GM21619 (cell line): ENCODE data around the gene CLEC16A.
"Not testable (repeated sequence)": the region's sequence is repeated elsewhere in the genome, so short reads cannot be mapped to it uniquely, and the experiment has no call there.

ENCODE experiments used
- ATAC-seq: cut with Tn5 transposase; IDR thresholded peaks from one replicate; pipeline ENCODE4 v1.9.1; 2021; ENCODE audit not compliant: unreplicated experiment

Gene CLEC16A

GRCh38 chr16:10923146-10923649 is 21.2 kb upstream of the CLEC16A start:
- no peak for ATAC-seq

DNA sequence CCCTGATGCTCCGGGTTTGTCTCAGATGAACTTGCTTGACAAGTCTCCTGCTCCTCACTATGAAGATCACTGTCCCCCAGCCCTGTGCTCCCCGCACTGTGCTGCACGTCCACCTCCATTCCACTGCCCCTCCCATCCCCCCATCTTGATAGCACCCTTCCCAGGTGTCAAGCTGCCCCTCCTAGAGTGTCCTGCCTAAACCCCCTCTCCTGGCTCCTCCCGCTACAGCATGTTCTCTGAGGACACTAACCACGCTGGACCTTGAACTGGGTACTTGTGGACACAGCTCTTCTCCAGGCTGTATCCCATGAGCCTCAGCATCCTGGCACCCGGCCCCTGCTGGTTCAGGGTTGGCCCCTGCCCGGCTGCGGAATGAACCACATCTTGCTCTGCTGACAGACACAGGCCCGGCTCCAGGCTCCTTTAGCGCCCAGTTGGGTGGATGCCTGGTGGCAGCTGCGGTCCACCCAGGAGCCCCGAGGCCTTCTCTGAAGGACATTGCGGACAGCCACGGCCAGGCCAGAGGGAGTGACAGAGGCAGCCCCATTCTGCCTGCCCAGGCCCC is 20.6 kb upstream of the CLEC16A start:
- ATAC-seq: no peak

- not testable (repeated sequence) for ATAC-seq
Measured at GRCh38 chr16:10925285-10925684, 19.1 kb upstream of the CLEC16A start.

GRCh38 chr16:10926094-10926493 is 18.3 kb upstream of the CLEC16A start:
- no peak for ATAC-seq

- no peak for ATAC-seq
Measured at GRCh38 chr16:10926867-10927266, 17.5 kb upstream of the CLEC16A start.

DNA sequence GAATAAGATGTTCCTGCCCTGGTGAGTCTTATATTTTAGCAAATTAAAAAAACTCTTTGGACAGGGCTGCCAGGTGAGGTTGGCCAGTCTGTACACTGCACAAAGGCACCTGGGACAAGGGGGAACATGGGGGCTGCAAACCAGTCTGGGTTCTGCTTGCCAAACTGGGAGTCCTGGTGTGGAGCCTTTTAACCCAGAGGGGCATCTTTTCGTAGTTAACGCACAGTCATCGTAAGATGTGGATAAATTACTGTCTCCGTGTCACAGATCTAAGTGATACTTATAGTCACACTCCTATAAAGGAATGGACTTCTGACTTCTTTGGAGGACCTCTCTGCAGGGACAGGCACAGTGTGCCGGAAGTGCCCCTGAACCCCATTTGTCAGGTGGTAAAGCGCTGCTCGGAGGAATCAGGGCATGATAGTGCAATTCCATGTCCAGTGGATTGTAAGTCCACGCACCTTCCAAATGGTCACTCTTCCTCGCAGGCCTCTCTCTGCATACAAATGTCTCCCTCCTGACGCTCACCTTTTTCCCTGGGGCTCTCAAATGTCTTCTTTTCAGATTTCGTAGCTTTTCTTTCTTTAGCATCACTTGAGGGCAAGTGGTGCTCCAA is 16.8 kb upstream of the CLEC16A start:
- ATAC-seq: no peak

DNA sequence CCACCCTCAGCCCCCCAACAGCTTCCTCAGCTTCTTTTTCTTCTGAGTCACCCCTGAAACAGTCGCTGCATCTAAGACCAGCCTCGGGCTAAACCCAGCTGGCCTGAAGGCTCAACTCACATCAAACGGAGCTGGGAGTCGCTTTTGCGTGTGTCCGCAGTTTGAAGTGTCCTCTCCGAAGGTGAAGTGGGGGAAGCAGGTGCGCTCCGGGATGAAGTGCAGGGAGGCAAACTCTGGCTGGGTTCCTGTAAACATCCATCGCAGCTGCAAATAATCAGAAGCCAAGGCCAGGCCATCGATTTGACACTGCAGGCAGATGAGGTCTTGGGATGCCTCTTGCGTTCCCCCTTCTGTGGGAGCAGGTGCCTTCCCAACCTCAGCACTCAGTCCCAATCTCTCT is 15.3 kb upstream of the CLEC16A start:
- not testable (repeated sequence) for ATAC-seq

DNA sequence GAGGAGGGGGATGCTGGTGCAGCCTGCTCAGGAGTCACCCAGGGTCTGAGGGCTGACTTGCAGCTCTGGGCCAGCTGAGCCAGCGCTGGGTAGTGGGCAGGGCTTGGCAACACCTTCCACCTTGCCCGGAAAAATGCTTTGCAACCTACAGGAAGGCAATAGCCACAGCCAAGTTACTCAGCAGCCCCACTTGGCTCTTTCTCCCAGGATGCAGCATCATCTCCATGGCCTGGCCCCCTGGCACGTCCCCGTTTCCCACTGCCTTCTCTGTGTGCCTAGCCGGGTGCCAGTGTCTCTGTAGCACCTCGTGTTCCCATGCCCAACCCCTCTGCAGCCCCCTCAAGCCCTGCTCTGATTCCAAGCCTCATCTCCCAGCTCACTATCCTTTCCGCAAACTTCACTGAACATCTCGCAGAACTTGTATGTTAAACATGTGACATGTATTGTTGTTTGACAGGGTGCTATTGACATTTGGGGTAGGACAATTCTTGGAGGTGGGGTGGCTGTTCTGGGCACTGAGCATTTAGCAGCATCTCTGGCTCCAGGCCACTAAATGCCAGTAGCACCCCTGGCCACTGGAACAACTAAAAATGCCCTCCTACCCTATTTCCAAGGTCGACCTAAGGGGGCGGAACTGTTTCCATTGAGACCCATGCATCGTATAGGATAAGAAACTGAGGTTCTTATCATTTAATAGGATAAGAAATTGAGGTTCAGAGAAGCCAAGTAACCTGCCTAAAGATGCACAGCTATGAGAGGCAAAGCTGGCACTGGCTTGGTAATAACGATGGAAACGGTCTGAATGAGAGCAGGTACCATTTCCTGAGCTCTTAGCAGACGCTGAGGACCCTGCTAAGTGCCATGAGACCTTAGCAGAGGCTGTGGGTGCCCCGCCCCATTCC is 14.3 kb upstream of the CLEC16A start:
- no peak for ATAC-seq

DNA sequence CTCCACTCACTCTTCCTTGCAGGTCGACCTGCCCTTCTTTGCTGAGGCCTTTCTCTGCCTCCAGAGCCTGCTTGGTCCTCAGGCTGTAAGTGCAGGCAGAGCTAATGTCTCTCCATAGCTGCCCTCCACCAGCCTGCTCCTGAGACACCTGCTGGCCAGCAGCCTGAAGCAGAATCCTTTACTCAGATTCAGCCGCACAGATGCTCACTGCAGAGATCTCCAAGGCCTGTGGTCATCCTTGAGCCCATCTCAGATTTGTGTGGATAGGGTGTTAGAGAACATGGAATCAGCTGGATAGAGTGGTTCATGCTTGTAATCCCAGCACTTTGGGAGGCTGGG is 13.6 kb upstream of the CLEC16A start:
- no peak for ATAC-seq

GRCh38 chr16:10931134-10931533 is 13.2 kb upstream of the CLEC16A start:
- no peak for ATAC-seq

DNA sequence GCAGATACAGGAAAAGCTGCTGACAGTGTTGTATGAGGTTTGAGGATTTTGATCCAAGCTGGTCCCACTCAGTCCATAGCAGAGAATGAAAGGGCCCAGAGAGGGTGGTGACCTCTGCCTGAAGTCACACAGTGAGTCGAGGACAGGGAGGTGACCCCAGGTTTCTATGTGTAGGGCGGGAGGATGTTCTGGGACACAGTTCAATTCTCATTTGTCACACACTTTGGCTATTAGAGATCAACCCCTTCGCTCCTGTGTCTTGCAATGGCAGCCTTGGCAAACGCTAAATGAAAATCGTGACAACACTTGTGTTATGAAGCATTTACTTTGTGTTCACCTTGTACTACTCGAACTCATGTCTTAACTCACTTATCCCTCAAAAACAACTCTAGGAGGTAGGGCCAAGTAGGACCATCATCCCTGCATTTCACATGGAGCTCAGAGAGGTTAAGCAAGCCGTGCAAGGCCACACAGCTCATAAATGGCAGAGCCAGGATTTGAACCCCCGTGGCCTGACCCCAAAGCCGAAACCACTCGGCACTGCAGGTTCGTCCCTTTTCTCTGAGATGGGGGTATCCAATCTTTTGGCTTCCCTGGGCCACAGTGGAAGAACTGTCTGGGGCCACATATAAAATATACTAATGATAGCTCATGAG is 12.3 kb upstream of the CLEC16A start:
- ATAC-seq: no peak

DNA sequence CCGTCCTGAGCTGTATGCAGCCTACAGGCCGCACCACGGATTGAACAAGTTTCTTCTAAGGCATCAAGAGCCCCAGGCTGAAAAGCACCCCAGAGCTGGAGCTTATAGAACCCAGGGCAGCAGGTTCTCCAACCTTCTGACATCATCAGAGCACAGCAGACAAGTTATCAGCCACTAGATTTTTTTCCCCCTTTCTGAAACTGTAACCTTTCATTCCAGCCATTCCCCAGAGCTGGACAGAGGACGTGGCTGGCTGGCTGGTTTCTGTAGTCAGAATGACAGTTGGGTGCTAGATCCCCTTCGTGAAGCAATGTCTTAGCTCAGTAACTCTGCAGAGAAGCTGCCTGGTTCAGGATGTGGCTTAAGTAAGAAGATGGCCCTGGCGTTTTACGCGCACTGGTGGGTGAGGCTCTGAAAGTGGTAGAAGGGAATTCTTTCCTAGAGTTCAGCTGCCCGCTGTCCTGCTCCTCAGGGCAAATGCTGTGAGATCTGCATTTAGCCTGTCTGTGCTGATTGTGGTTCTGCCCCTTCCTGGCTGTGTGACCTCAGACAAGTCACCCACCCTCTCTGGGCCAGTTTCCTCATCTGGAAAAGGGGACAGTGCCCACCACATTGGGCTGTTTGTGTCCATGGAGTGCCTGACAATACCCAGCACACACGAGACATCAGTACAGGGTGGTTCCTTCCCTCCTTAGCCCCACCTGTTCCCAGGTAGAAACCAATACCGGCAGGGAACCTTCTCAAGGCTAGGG is 11.2 kb upstream of the CLEC16A start:
- no peak for ATAC-seq

GRCh38 chr16:10933865-10934264 is 10.5 kb upstream of the CLEC16A start:
- no peak for ATAC-seq

- no peak for ATAC-seq
Measured at GRCh38 chr16:10934325-10935107, 9.8 kb upstream of the CLEC16A start.

DNA sequence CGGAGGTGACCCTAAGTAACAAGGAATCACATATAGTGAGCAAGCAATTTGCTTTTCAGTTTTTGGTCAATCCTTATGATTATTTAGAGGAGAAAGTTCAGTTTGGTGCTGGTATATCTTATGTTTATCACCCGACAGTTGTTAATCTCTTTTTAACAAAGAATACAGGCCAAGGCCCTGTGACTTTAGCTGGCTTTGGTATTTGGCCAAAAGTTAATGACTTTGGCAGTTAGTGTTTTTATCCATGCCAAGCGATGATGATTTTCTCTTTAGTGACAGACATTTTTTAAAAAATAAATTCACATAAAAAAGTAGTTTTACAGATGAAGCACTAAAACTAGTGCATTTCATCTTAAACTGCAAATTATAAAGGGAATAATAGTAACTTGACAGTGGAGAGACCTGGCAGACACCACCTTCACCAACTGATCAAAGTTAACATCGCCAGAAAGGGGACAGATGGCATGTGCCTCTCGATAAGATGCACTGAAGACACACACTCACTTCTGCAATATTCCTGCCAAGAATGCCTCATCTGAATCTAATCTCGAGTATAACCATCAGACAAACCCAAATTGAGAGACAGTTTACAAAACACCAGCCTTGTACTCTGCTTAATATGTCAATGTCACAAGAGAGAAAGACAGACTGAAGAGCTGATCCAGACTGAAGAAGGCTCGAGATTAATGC is 9.0 kb upstream of the CLEC16A start:
- no peak for ATAC-seq

DNA sequence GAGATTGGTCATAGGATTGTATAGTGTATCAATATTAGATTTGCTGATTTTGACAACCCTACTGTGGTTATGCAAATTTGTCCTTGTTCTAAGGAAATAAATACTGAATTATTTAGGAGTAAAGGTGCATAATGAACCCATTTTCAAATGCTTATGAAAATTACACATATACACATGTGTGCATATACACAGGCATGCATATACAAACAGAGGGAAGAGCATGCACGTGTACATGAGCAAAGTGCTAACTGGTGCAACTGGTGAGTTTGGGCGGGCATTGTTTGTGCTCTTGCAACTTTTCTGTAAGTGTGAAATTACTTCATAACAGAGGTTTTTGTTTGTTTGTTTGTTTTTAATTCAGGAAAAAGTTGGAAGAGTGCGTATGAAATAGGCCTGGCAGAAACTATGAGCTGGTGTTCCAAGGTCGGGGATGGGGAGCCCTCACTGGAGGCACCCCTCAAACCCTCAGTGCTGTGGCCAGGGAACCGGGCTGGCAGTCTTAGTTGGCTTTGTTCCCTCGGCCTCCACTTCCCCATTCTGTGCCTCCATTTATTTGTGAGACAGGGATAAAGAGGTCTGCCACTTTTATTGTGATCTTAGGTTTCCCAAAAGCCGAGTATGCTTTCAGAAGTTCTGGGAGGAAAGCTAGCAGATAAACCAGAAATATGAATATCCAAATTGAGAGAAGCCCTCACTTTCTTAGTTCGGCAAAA is 7.9 kb upstream of the CLEC16A start:
- ATAC-seq: no peak

DNA sequence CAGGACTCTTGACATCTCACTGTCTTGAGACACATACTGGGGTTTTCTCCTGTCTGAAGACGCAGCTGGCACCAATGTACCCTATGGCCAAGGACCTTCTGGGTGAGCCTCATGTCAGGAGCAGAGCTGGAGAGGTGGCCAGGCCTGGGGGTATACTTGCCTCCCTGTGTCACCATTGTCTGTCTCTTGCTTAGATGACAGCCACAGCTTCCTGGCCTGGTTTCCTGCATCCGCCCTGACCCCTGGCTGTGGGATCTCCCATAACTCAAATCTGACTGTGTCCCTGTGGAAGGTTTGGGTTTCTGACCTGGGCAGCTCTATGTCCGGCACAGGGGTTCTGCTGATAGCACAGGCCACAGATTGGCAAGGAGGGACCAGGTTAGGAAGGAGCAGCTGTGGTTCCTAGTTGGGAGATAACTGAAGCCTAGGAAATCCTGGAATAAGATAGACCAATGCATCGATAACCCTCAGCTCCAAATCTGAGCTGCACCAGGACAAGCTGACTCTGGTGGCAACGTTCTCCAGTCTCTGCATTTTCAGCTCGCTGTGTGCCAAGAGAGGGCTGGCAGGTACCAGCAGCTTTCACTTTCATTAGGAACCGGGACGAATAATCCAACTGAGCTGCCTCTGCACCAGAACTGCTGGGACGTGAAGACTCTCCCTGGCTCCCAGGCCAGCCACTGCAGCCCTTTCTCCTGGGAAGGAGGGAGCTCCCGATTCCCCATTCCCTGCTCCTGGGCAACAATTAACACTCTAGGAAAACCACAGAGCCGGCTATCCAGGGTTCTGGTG is 7.1 kb upstream of the CLEC16A start:
- ATAC-seq: no peak

- ATAC-seq: no peak
Measured at GRCh38 chr16:10938321-10938720, 6.0 kb upstream of the CLEC16A start.
